ENCODE data around the gene CLDN24.

The CLDN24 gene

GRCh38 chr4:183284258-183284785 lies 37.9 kb downstream of the CLDN24 start:
- no peak for DNase-seq (ENCODE audit: low spot score)

- no peak for DNase-seq (ENCODE audit: low spot score)
Observed at GRCh38 chr4:183276106-183276505, 46.1 kb downstream of the CLDN24 start.

GRCh38 chr4:183272384-183272783 lies 49.8 kb downstream of the CLDN24 start:
- DNase-seq (ENCODE audit: low spot score) = no peak

All from kidney capillary endothelial cell (primary cell).